ENCODE results near the gene ADAM12.
"Not testable (repeated sequence)": the region's sequence is repeated elsewhere in the genome, so short reads cannot be mapped to it uniquely, and the experiment has no call there.

ADAM12 gene

GRCh38 chr10:125995726-125996304 is 392.5 kb downstream of the ADAM12 start:
- DNase-seq = no peak

DNA sequence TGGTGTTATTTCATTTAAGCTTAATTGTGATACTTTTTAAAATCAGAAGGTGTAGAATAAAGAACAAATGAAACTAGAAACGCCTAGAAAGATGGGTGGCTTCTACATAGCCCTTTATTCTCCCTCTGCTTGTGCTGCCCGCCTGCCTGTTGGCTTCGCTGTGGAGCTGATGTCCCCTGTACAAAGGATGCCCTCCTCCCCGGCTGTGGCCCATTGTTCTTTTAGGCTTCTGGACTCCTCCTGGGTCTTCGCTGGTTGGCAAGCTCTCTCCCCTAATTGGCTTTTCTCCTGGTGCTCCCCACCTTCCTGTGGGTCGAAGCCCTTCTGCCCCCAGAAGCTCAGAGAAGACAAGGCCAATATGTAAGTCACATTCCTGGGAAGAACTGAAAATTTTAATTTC is 393.7 kb downstream of the ADAM12 start:
- DNase-seq = no peak

- DNase-seq = no peak
Measured at GRCh38 chr10:125992254-125992653, 396.0 kb downstream of the ADAM12 start.

- DNase-seq = no peak
Measured at GRCh38 chr10:125991392-125991791, 396.9 kb downstream of the ADAM12 start.

- no peak for DNase-seq
Measured at GRCh38 chr10:125990974-125991373, 397.3 kb downstream of the ADAM12 start.

- DNase-seq = no peak
Measured at GRCh38 chr10:125989791-125990190, 398.5 kb downstream of the ADAM12 start.

DNA sequence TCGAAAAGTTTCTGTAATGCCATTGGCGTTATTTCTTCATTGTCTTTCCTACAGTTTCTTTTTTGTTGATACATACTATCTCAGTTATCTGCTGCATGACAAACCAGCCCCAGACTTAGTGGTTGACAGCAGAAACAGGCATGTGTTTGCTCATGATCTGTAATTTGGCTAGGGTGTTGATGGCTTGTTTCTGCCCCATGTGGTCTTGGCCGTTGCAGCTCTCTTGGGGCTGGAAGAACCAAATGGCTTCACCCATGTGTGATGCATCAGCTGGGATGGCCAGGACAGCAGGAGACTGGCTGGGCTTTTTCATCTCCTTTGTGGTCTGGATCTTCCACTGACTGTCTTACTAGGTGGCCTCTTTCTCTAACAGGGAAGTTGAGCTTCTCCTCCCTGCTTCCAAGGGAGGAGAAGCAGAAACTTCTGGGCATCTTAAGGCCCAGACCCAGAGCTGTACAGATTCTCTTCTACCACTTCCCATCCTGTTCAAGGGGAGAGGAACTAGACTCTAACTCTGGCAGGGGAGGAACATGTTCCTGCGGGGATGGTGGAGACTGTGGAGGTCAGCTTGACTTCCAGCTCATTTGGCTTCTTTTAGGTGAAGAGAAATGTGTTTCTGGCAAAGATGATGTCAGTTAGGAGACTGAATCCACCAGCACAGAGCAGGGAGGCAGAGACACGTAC is 402.6 kb downstream of the ADAM12 start:
- no peak for DNase-seq

DNA sequence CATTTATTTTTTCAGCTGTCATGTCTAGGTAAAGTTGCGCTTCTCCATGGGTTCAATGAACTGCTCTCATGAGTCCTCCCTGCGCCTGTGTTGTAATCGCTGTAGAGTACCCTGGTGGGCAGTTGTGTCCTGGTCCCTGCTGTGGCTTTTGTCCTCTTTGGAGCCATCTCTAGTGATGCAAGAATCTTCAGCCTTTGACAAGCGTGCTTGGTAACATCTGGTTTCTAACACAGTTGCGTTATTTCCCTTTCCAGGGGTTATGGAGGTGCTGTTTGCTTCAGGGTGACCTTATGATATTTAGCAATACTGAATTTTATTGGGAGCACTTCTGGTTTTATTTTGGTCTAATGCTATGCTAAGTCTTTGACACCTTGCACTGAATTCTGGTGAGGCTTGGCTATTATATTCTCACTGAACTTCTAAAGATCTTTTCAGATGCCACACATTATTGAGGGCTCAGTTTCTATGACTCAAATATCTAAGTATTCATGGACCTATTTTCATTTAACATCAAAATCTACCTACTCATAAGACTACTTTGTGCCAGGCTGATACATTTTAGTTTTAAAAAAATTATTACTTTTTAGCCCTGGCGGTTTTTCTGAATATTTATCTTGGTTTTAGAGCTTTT is 403.3 kb downstream of the ADAM12 start:
- DNase-seq = no peak

DNA sequence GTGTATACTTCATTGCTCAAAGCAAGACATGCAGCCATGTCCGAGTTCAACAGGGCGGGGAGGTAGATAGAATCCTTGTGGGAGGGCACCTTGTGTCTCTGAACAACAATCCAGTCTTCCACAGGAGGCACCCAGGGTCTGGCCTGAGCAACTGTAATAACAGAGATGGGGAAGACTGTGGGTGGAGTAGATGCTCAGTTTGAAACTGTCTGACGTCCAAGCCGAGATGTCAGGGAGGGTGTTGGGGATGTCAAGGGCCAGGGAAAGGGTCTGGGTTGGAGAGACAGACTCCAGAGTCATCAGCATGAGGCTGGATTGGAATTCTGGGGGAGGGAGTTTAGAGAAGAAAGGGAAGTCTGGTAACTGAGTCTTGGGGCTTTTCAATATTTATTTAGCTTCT is 403.9 kb downstream of the ADAM12 start:
- no peak for DNase-seq

DNA sequence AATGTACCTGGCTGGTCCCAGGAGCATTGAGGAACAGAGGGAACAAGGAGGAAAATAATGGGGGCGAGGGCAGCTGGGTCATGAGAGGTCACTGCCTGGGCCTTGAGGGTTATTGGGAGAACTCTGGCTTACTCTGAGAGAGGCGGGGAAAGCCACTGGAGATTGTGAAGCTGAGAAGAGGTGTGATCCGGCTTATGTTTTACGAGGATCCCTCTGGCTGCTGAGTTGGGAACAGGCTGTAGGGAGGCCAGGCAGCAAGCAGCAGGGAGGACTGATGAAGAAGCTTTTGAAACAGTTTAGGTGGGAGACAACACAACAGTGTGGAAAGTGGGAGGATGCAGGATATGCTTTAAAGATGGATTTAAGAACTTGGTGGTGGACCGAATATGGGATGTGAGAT is 404.6 kb downstream of the ADAM12 start:
- no peak for DNase-seq

GRCh38 chr10:125983161-125983560 is 405.1 kb downstream of the ADAM12 start:
- no peak for DNase-seq

DNA sequence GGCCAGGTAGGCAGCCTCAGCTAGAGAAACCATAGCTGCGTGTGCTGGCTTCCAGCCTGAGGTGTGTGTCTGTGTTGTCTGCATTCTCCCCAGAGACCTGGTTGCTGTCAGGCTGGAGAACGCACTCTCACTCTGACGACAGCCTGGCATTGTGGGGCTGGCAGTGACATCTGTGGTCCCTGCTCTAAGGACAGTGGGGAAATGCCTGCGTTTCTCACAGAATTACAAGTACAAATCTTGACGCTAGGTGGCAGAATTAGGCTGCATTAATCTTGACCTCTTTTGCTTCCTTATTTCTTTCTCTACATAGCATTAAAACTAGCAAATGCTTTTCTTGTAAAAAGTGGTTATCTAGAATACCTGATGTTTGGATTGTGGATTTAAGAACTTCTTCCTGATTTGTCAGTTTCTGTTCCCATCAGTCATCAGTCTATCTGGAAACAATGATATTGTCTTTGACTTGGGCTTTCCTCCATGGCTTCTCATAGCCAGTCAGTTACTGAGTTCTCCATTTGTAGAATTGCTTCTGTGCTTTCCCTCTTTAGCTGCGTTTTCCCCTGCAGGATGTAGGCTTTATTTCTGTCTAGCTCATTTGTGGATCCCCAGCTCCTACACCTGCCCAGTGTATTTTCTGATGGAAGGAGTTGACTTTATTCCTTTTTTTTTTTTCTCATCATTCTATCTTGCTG is 405.9 kb downstream of the ADAM12 start:
- DNase-seq = peak; percentile 80

DNA sequence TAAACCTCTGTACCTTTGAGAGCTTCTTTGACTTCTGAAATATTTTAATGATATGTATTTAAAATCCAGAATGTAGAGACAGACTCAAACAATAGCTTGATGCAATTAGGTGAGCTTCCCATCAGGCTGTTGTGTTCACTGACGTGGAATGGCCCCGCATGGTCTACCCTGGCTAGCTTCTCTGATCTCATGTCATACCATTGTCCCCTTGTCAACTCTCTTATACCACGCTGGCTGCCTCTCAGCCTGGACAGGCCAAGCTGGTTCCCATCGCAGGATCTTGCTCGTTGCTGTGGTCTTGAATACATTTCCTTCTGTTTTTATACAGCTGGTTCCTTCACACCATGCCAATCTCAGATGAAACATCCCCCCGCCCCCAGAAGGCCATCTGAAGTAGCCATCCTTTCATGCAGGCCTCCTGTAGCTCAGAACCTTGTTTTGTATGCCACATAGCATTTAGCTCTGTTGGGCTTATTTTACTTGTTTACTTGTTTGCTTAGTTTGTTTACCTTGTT is 407.7 kb downstream of the ADAM12 start:
- no peak for DNase-seq

GRCh38 chr10:125979976-125980375 is 408.3 kb downstream of the ADAM12 start:
- DNase-seq = no peak

- no peak for DNase-seq
Measured at GRCh38 chr10:125976960-125977605, 411.2 kb downstream of the ADAM12 start.

GRCh38 chr10:125970077-125970630 is 418.1 kb downstream of the ADAM12 start:
- not testable (repeated sequence) for DNase-seq

DNA sequence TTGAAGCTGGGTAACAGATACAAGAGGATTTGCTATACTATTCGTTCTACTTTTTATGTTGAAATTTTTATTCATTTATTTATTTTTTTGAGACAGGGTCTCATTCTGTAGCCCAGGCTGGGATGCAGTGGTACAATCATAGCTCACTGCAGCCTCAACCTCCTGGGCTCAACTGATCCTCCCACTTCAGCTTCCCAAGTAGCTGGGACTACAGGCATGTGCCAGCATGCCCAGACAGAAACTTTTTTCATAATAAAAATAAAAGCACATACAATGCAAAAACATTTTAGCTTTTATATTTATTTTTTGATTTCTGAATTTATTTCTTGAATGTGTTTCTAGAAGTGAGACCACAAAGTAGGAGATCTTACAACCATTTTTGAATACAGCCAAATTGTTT is 420.7 kb downstream of the ADAM12 start:
- DNase-seq = no peak

DNA sequence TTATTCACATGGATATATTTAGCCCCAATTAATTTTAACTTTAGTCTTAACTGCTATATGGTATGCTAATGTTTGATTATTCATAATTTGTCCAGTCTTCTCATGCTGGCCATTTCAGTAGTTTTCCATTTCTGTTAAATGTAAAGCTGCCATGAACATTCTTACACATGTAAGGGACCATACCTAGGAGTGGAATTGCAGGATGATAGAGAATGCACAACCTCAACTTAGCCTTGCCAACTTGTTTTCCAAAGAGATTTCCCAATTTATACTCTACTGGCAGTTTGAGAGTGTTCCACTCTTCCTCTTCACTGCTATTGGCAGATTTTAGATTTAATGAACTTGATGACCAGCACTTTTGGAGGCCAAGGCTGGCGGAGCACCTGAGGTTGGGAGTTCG is 423.7 kb downstream of the ADAM12 start:
- DNase-seq = no peak

All from hematopoietic multipotent progenitor cell treated with erythropoietin and hydrocortisone succinate and interleukin-3 and kit ligand, for 8 days (in vitro differentiated cells).